ENCODE results near the gene MTX1. TPM values are rescaled to one million over a fixed set of nuclear protein-coding genes. Genes with fewer than 3 reads are reported as not detected.
"Not testable (repeated sequence)": the region's sequence is repeated elsewhere in the genome, so short reads cannot be mapped to it uniquely, and the experiment has no call there.

MTX1 gene
- polyA plus RNA-seq, 3 donors, result 37.0 to 47.7 (median 41.8) TPM

DNA sequence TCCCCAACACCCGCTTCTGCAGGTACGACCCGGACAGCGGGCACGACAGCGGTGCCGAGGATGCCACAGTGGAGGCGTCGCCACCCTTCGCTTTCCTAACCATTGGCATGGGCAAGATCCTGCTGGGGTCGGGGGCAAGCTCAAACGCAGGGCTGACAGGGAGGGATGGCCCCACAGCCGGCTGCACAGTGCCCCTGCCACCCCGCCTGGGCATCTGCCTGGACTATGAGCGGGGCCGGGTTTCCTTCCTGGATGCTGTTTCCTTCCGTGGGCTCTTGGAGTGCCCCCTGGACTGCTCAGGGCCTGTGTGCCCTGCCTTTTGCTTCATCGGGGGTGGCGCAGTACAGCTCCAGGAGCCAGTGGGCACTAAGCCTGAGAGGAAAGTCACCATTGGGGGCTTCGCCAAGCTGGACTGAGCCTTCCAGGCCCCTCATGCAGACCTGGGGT, 24.7 kb upstream of the MTX1 start:
- no peak for DNase-seq (ENCODE audit: extremely low read depth in 1 of 11, low read depth in 9 of 11, low spot score in 4 of 11)

DNA sequence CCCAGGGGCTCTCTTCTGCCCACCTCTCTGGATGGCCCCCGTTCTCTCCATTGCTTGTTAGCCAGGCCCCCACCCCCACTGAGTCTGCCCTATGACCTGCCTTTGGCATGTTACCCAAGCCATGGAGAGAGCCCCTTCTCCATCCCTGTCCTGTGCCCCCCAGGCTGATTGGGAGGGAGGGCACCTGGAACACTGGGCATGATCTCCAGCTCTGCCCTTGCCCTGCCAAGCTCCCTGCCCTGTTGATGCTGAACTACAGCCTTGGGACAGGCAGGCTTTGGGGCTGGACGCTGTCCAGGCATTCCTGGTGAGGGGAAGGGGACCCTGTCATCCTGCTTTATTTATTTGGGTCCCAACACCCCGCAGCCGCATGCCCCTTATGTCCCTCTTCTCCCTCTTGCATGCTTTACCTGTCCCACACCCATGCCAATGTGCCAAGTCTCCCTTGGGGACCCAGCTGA, 24.1 kb upstream of the MTX1 start:
- no peak for DNase-seq (ENCODE audit: extremely low read depth in 1 of 11, low read depth in 9 of 11, low spot score in 4 of 11)

DNA sequence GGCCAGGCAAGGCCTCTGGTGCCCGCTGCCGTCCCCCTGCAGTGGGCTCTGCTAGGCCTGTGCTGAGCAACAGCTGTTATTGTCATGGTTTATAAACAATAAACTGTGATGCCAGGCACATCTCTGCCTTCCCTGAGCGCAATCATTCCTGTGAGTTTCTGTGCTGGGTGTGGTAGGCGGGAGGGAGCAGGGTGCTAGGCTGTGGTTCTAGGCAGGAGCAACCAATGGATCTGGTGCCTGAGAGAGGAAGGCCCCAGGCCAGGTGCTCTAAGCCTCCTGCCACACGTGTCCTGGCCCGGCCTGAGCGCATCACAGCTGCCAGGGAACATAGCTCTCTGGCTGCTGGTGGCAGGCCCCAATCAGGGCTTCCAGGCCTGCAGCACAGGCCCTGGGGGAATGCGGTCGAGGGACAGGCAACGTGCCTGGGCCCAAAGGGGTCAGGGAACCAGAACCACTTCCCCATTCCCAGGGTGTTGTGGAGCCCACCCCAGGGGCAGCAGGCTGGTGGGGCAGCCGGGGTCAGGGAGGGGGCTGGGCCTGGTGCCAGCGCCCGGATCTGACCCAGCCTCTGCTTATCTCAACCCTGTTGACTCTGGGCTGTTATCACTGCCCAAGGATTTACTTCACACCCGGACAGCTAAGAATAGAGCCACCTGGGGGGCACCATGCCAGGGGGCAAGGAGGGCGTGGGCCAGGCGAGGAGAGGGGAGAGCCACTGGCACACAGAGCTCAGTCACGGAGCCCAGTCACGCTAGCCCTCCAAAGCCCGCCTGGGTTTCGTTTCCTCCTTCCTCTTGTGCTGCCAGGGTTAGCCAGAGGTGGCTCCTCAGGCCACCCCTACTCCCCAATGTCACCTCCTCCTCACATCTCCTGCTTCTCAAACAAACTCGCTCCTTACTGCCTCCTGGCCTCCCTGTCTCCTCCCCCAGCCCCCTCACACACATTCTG, 23.4 kb upstream of the MTX1 start:
- no peak for DNase-seq (ENCODE audit: extremely low read depth in 1 of 11, low read depth in 9 of 11, low spot score in 4 of 11)

DNA sequence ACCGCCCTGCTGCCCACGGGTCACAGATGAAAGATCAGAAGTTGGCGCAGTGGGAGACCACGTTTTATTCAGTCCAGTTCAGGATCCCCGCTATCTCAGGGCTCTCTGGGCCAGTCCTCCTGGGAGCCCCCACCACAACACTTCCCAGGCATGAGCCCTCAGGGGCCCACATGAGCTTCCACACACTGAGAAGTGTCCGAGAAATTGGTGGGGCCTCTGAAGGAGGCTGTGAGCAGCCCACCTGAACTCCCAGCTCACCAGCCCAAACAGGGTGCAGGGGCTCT, 22.8 kb upstream of the MTX1 start:
- DNase-seq (ENCODE audit: extremely low read depth in 1 of 11, low read depth in 9 of 11, low spot score in 4 of 11), result no peak

DNA sequence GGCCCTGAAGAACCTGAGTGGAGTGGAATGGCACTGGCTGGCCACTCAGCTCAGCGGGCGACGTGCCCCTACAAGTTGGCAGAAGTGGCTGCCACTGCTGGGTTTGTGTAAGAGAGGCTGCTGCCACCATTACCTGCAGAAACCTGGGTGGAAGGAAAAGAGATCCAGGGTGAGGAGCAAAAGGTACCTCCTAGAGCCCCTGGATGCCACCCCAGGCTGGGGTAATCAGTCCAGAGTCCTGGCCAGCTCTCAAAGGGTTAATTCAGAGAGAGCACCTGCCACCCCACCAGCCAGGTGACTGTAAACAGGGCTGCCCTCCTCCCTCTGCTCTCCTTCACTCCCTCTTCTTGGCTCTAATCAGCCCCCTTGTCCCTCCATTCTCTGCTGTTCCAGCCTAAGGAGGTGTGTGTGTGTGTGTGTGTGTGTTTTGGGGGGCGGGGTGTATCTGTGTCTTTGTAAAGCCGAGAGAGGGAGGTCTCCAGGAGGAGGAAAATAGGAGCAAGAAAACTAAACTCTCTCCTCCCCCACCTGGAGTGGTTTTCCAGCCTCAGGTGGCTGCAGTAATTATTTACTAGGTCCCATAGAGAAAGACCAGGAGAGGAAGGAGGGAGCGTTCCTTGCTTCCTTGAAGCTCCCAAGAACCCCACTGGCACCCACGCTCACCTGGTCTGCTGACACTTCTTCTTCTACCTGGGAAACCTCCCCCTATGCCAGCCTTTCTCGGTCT, 22.3 kb upstream of the MTX1 start:
- peak in 1 of 11 donors; percentile 60 for DNase-seq (ENCODE audit: extremely low read depth in 1 of 11, low read depth in 9 of 11, low spot score in 4 of 11)

DNA sequence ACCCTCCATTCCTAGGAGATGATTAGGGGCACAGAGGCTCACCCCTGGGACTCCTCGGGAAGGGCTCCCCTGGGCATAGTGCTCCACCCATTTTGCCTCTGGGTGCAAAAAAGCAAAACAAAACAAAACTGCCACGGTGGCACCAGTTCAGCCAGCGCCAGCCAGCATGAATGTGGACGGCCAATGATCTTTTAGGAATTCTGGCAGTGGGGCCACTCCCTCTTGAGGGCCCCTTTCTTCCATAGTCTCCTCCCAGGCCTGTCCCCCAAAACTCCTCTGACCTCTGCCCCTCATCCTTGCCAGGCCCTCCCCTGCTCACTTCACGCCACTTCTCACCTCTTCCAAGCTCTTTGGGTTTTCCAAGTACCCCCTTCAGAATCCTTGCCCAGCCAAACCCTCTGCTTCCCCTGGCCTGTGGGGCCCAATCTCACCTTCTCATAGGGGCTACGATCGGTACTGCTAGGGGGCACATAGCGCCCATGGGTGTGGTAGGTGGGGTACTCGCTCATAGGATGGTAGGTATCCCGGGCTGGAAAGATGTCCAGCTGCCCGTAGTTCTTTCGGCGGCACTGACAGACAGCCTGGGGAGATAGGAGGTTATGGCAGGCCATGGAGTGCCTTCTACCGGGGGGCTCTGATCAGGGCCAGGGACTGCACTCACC, 21.6 kb upstream of the MTX1 start:
- no peak for DNase-seq (ENCODE audit: extremely low read depth in 1 of 11, low read depth in 9 of 11, low spot score in 4 of 11)

DNA sequence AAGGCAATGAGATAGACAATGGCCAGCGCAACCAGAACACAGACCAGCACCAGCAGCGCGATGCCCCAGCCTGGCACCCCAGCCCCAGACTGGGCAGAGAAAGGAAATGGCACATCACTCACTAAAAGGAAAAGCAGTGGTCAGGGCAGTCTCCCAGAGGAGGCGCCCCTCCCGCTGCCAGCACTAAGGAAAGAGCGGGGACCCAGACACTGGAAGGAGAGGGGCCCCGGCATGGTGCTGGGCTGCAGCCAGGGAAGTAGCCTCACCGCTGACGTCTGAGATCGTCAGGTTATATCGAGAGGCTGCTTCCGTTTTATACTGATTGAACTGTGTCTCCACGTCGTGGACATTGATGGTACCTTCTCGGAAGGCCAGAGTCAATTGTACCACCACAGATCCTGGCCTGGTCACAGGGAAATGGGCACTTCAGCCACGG, 21.0 kb upstream of the MTX1 start:
- no peak for DNase-seq (ENCODE audit: extremely low read depth in 1 of 11, low read depth in 9 of 11, low spot score in 4 of 11)

DNA sequence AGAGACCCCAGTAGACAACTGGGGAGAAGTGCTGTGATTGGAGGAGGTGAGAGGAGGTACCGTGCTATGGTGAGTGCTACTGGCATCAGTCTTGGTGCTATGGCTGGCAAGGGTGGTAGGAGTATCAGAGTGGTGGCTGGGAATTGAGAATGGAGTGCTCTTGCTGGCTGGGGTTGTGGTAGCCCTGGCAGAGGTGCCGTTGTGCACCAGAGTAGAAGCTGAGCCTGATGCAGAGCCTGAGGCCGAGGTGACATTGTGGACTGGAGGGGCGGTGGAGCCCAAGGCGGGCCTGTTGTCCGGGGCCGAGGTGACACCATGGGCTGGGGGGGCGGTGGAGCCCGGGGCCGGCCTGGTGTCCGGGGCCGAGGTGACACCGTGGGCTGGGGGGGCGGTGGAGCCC, 20.2 kb upstream of the MTX1 start:
- no peak for DNase-seq (ENCODE audit: extremely low read depth in 1 of 11, low read depth in 9 of 11, low spot score in 4 of 11)

DNA sequence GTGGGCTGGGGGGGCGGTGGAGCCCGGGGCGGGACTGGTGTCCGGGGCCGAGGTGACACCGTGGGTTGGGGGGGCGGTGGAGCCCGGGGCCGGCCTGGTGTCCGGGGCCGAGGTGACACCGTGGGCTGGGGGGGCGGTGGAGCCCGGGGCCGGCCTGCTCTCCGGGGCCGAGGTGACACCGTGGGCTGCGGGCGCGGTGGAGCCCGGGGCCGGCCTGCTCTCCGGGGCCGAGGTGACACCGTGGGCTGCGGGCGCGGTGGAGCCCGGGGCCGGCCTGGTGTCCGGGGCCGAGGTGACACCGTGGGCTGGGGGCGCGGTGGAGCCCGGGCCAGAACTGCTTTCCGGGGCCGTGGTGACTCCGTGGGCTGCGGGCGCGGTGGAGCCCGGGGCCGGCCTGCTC, 18.6 kb upstream of the MTX1 start:
- not testable (repeated sequence) for DNase-seq (ENCODE audit: extremely low read depth in 1 of 11, low read depth in 9 of 11, low spot score in 4 of 11)

DNA sequence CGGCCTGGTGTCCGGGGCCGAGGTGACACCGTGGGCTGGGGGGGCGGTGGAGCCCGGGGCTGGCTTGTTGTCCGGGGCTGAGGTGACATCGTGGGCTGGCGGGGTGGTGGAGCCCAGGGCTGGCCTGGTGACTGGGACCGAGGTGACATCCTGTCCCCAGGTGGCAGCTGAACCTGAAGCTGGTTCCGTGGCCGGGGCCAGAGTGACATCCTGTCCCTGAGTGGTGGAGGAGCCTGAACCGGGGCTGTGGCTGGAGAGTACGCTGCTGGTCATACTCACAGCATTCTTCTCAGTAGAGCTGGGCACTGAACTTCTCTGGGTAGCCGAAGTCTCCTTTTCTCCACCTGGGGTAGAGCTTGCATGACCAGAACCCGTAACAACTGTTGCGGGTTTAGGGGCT, 16.6 kb upstream of the MTX1 start:
- DNase-seq (ENCODE audit: extremely low read depth in 1 of 11, low read depth in 9 of 11, low spot score in 4 of 11), result no peak

DNA sequence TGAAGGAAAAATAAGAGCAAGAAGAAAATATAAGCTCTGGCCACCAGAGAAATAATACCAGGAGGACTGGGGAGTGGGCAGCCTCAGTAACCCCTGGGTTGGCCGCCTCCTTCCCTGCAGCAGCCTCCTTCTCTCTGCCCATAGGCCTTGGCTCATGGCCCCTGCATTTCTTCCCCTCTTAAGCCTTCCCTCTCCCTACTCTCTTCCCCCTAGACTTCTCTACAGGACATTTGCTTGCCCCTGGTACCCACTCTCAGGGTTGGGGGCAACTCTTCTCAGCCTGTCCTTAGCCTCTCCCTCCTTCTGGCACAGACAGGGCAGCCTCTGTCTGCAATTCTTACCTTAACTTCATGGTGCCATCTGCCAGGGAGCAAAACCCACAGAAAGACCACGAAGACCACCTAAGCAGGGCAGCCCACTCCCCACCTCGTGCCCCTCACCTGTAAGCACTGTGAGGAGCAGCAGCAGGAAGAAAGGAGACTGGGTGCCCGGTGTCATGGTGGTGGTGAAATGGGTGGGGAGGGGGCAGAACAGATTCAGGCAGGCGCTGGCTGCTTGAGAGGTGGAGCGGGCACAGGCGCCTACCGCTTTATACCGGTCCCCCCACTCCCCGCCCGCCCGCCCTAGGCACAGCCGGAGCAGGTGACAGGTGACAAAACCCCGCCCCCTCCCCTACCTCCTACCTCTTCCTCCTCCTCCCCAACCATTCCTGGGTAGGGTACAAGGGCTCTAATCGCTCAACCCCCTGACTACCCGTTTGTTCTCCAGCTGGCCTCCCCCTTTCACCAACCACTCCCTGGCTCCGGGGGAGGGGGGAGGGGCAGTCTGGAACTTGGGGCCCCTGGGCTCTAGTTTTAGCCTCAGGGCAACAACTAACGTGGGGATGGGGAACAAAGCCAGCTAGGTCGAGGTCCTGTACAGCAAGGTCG, 15.9 kb upstream of the MTX1 start:
- peak in 1 of 11 donors; percentile 56 for DNase-seq (ENCODE audit: extremely low read depth in 1 of 11, low read depth in 9 of 11, low spot score in 4 of 11)

DNA sequence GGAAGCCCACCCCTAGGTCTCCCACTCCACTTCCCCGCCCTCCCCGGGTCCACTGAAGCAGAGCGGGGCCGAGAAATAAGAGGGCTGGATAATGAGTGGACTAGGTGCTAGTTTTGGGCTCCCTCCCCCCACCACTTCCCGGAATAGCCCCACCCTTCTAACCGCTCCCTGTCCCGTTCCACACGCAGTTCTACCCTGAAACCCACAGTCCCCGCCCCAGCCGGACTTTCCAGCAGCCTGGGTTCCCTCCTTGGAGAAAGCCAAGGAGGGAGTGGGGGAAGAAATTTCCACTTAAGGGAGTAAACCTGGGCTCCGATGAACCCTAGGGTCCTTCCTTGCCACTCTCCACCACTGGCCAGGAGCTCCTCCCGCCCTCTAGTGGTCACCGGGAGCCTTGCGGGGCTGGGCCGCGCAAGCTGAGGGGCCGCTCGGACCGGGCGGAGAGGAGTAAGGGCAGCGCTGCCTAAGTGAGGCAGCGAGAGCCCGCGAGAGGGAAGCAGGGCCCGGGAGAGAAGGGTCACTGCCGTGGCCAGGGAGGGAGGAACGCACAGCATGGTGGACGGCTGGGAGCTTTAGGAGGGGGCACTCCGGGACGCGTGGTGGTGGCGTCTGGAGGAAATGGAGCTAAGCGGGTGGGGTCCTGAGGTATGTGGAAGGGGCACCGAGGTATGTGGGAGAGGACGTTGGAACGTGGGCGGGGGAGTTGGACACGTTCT, 15.1 kb upstream of the MTX1 start:
- peak in 5 of 11 donors; percentile 82 to 90 (median 88) for DNase-seq (ENCODE audit: extremely low read depth in 1 of 11, low read depth in 9 of 11, low spot score in 4 of 11)

DNA sequence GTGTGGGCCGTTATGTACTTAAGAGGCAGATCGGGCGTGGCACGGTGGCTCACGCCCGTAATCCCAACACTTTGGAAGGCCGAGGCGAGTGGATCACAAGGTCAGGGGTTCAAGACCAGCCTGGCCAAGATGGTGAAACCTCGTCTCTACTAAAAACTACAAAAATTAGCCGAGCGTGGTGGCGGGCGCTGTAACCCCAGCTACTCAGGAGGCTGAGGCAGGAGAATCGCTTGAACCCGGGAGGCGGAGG, 14.6 kb upstream of the MTX1 start:
- DNase-seq (ENCODE audit: extremely low read depth in 1 of 11, low read depth in 9 of 11, low spot score in 4 of 11), result not testable (repeated sequence)

DNA sequence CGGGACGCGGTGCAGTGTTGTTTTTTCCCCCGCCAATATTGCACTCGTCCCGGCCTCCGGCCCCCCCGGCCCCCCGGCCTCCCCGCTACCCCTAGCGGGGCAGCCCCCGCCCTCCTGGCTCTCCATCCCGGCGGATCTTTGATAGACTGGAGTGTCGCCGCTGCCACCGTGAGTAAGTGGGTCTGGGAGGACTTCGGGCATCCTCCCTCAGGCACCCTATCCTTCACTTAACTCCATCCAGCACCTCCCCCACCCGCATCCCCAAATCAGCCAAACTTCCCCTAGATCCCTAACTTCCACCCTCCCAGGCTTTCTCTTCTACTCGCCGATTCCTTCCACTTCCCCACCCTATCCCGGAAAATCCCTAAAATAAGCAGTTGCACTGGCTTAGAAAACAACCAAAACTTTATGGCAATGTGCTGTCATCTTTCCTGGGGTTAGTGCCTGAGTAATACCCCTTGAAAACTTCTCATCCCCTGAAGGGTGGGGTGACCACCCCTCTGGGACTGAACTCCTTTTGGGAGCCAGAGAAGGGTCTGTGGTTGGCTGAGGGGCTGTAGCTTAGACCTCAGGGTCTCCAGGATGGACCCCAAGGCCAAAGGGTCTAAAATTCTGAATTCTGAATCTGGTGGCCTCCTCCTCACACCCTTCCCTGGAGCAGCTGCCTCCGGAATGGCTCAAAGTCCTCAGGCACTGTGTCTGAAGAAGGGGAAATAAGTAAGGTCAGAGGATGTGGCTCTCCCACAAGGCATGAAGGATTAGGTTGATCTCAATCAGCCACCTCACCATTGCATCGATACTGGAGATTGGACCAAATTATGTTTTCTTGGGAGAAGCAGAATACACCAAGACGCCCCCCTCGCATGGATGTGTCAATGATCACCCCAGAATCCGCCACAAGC, 13.0 kb upstream of the MTX1 start:
- DNase-seq (ENCODE audit: extremely low read depth in 1 of 11, low read depth in 9 of 11, low spot score in 4 of 11), result no peak

DNA sequence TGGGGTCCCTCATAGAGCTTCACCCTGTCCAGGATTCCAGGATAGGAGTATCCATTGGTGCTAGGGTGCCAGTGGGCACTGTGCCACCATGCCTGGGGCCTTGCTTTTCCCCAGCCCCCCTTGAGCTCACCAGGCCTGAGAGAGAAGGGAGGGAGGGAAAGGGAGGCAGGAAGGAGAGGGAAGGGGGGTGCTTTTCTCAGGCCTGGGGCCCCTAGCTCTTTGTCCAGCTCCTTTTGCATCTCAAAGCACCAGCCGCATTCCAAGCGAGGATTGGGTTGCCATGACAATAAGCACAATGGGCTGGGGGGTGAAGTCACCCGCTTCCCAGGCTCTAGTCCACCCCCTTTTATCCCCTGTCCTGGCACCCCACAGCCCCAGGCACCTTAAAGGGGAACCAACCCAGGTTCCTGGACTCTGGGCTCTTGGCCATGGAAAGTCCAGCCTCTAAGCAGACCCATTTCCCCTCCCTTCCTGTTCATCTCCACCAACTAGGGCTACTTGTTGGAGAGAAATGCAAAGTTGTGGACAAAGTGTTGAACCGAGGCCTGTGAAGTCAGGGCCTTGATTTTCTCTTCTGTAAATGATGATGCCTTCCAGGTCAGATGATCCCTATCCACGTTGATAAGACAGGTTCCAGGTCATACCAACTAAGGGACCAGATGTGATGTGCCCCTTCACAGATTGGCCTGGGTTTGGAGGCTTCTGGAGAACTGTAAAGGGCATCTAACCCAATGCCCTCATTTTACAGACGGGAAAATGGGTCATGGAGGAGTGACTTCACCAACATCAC, 12.2 kb upstream of the MTX1 start:
- DNase-seq (ENCODE audit: extremely low read depth in 1 of 11, low read depth in 9 of 11, low spot score in 4 of 11), result no peak

DNA sequence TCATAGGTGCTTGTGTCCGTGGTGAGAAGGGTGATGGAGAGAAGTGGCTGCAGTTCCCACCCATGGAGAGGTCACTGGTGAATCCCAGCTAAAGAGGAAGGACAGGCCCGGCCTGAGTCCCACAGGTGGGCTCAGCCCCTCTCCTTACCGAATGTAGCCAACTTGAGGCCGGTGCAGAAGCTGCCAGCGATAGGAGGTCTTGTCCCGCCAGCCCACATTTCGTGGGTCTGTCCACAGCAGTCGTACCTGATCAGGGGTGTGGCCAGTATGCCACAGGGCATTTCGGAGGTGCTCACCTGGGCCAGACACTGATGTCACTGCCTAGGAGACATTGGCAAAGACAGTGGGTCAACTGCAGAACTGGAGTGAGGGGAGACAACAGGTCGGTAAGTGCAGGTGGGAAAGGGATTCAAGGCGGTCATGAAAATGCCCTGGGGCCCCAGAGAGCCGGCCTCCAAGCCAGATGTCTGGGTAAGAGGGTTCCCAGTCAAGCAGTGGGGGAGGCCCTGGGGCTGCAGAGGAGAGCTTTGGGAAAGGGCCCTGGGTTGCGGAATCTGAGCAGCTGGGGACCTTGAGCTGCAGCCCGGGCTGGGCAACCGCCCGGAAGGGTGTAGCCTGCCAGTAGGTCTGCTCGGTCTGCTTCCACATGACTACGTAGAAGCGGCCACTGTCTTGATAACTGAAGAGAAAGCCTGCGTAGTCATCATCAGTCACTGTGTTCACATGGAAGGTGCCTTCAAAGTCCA, 11.4 kb upstream of the MTX1 start:
- no peak for DNase-seq (ENCODE audit: extremely low read depth in 1 of 11, low read depth in 9 of 11, low spot score in 4 of 11)

All from renal cortex interstitium (tissue), 11 donors.